ENCODE data around the gene SLC49A4.

DNA sequence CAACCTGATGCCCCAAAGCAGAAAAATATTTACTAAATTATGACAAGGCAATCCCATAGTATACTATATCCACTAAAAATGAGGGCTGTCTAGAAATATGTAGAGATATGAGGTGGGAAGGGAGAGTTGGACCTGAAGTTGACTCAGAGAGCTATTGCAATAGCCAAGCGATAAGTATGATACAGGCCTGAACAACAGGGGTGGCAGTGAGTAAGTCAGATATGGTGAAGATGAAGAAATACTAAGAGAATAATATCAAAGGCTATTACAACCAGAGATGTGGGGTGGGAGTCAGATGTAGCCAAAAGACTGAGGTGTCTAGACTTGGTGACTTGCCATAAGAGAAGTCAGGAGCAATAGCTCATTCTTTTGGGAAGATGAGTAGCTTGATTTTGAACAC is 10.4 kb upstream of the SLC49A4 start:
- TF ChIP-seq CTCF (IDR thresholded peaks at IDR 0.05) (no peak), POLR2A (IDR thresholded peaks at IDR 0.05) (no peak)

All from testis (tissue), 2 donors.